A673 (cell line): Measurements from ENCODE around the gene PTPRR.

Source experiments
- EZH2 ChIP-seq: fragments of 200-600 bp; sonication (generic); IDR thresholded peaks from 2 replicates; pipeline ENCODE4 v1.6.1; 2017; ENCODE audit warnings: borderline replicate concordance, low read depth, mild to moderate bottlenecking, mixed read lengths, antibody characterized with exemption, low read length; ENCODE audit not compliant: poor library complexity, severe bottlenecking
- TF ChIP-seq, protein P1 (sequence below): fragments of 300-800, 200-600 bp; sonication (generic); conservative IDR thresholded peaks from 2 replicates; pipeline ENCODE4 v1.5.1; 2017; ENCODE audit warnings: low read depth, mild to moderate bottlenecking, antibody characterized with exemption, low read length, moderate library complexity, mixed read lengths

DNA sequence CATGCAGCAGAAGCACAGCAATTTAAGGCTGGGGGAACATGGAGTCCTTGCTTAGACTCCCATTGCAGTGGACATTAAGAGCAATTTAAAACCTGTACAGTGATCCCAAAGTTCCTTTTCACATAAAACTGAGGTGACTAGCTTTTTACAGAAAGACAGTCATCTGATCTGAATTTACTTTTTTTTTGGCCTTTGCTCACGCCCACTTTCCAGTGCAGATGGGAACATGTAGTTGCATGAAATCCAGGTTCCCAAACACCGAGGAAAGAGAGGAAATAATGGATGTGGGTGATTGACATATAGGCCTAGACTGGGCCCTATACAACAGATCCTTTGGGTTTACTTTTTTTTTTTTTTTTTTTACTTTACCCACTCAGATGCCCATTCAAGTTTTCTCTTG lies 156.9 kb downstream of the PTPRR start:
- no peak for TF ChIP-seq EZH2
- TF ChIP-seq, protein P1, sequence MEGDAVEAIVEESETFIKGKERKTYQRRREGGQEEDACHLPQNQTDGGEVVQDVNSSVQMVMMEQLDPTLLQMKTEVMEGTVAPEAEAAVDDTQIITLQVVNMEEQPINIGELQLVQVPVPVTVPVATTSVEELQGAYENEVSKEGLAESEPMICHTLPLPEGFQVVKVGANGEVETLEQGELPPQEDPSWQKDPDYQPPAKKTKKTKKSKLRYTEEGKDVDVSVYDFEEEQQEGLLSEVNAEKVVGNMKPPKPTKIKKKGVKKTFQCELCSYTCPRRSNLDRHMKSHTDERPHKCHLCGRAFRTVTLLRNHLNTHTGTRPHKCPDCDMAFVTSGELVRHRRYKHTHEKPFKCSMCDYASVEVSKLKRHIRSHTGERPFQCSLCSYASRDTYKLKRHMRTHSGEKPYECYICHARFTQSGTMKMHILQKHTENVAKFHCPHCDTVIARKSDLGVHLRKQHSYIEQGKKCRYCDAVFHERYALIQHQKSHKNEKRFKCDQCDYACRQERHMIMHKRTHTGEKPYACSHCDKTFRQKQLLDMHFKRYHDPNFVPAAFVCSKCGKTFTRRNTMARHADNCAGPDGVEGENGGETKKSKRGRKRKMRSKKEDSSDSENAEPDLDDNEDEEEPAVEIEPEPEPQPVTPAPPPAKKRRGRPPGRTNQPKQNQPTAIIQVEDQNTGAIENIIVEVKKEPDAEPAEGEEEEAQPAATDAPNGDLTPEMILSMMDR, result no peak
